ENCODE measurements around the gene CPNE7. TPM values are rescaled to one million over a fixed set of nuclear protein-coding genes. Genes with fewer than 3 reads are reported as not detected.
A peak's percentile ranks its signal among the peaks of the same experiment; 100 is the strongest.

CPNE7 gene
- total RNA-seq, 1 donor from 2014 or later: 5.5 TPM

GRCh38 chr16:89549007-89549700 lies 26.4 kb upstream of the CPNE7 start:
- H3K36me3 Mint-ChIP-seq (ENCODE audit: low read depth, unreplicated experiment): peaks cover 50% of the 10 kb centered on the region
- H3K4me3 Mint-ChIP-seq (ENCODE audit: unreplicated experiment): peak overlapping the region; percentile 56
- H3K9me3 Mint-ChIP-seq (ENCODE audit: unreplicated experiment): no peaks in the 10 kb centered on the region
- TF ChIP-seq CTCF (IDR thresholded peaks at IDR 0.05; ENCODE audit: unreplicated experiment): no peak
- no peaks in the 10 kb centered on the region for H3K4me1 Mint-ChIP-seq (ENCODE audit: unreplicated experiment)
- peaks cover 2% of the 10 kb centered on the region for H3K27me3 Mint-ChIP-seq (ENCODE audit: unreplicated experiment)
- H3K27ac Mint-ChIP-seq (ENCODE audit: unreplicated experiment): no peak overlapping the region
- DNase-seq (ENCODE audit: low spot score): no peak

GRCh38 chr16:89550421-89551007 lies 25.0 kb upstream of the CPNE7 start:
- H3K9me3 Mint-ChIP-seq (ENCODE audit: unreplicated experiment): no peaks in the 10 kb centered on the region
- H3K4me3 Mint-ChIP-seq (ENCODE audit: unreplicated experiment): no peak overlapping the region
- no peaks in the 10 kb centered on the region for H3K4me1 Mint-ChIP-seq (ENCODE audit: unreplicated experiment)
- peaks cover 2% of the 10 kb centered on the region for H3K27me3 Mint-ChIP-seq (ENCODE audit: unreplicated experiment)
- H3K36me3 Mint-ChIP-seq (ENCODE audit: low read depth, unreplicated experiment): peaks cover 50% of the 10 kb centered on the region
- no peak for DNase-seq (ENCODE audit: low spot score)
- no peak overlapping the region for H3K27ac Mint-ChIP-seq (ENCODE audit: unreplicated experiment)
- no peak for TF ChIP-seq CTCF (IDR thresholded peaks at IDR 0.05; ENCODE audit: unreplicated experiment)

GRCh38 chr16:89552329-89552728 lies 23.2 kb upstream of the CPNE7 start:
- H3K4me1 Mint-ChIP-seq (ENCODE audit: unreplicated experiment): no peaks in the 10 kb centered on the region
- TF ChIP-seq CTCF (IDR thresholded peaks at IDR 0.05; ENCODE audit: unreplicated experiment): no peak
- H3K27ac Mint-ChIP-seq (ENCODE audit: unreplicated experiment): no peak overlapping the region
- peaks cover 62% of the 10 kb centered on the region for H3K36me3 Mint-ChIP-seq (ENCODE audit: low read depth, unreplicated experiment)
- H3K27me3 Mint-ChIP-seq (ENCODE audit: unreplicated experiment): peaks cover 2% of the 10 kb centered on the region
- peak overlapping the region; percentile 59 for H3K4me3 Mint-ChIP-seq (ENCODE audit: unreplicated experiment)
- DNase-seq (ENCODE audit: low spot score): no peak
- no peaks in the 10 kb centered on the region for H3K9me3 Mint-ChIP-seq (ENCODE audit: unreplicated experiment)

GRCh38 chr16:89552913-89553312 lies 22.6 kb upstream of the CPNE7 start:
- H3K9me3 Mint-ChIP-seq (ENCODE audit: unreplicated experiment): no peaks in the 10 kb centered on the region
- H3K36me3 Mint-ChIP-seq (ENCODE audit: low read depth, unreplicated experiment): peaks cover 62% of the 10 kb centered on the region
- TF ChIP-seq CTCF (IDR thresholded peaks at IDR 0.05; ENCODE audit: unreplicated experiment): no peak
- H3K27me3 Mint-ChIP-seq (ENCODE audit: unreplicated experiment): peaks cover 4% of the 10 kb centered on the region
- H3K27ac Mint-ChIP-seq (ENCODE audit: unreplicated experiment): no peak overlapping the region
- no peak for DNase-seq (ENCODE audit: low spot score)
- H3K4me3 Mint-ChIP-seq (ENCODE audit: unreplicated experiment): peak overlapping the region; percentile 59
- H3K4me1 Mint-ChIP-seq (ENCODE audit: unreplicated experiment): no peaks in the 10 kb centered on the region

GRCh38 chr16:89553733-89554132 lies 21.8 kb upstream of the CPNE7 start:
- peaks cover 4% of the 10 kb centered on the region for H3K27me3 Mint-ChIP-seq (ENCODE audit: unreplicated experiment)
- H3K36me3 Mint-ChIP-seq (ENCODE audit: low read depth, unreplicated experiment): peaks cover 54% of the 10 kb centered on the region
- no peak overlapping the region for H3K27ac Mint-ChIP-seq (ENCODE audit: unreplicated experiment)
- no peak for TF ChIP-seq CTCF (IDR thresholded peaks at IDR 0.05; ENCODE audit: unreplicated experiment)
- no peaks in the 10 kb centered on the region for H3K9me3 Mint-ChIP-seq (ENCODE audit: unreplicated experiment)
- H3K4me1 Mint-ChIP-seq (ENCODE audit: unreplicated experiment): no peaks in the 10 kb centered on the region
- DNase-seq (ENCODE audit: low spot score): no peak
- no peak overlapping the region for H3K4me3 Mint-ChIP-seq (ENCODE audit: unreplicated experiment)
